LNCaP clone FGC (cell line): ENCODE measurements around the gene CYS1.

Experiments used
- DNase-seq: peaks from one replicate; pipeline ENCODE4 v3.0.0-alpha.2; 2011; ENCODE audit warnings: low read depth
- H3K4me3 ChIP-seq: 2 replicates; pipeline ENCODE4 v1.5.1; 2011; ENCODE audit warnings: mild to moderate bottlenecking, low read depth, low read length, control low read depth
- TF ChIP-seq, protein P1 (sequence below): IDR thresholded peaks from 2 replicates; pipeline ENCODE4 v1.5.1; 2012; ENCODE audit warnings: mild to moderate bottlenecking; ENCODE audit not compliant: control insufficient read depth, insufficient read depth; ENCODE audit errors: extremely low read depth

CYS1 gene

DNA sequence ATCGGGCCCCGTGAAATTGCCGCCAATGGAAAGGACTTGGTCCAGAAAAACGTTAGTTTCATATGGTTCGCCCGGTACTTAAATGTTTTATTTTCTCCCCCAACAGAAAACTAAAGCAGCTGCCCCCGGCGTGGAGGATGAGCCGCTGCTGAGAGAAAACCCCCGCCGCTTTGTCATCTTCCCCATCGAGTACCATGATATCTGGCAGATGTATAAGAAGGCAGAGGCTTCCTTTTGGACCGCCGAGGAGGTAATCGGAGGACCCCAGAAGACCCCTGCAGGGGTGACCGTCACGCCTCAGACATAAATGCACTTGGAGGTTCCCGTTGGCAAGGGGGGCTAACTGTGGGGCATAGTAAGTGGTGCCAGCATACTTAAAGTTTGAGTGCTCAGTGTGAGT lies 43.1 kb upstream of the CYS1 start:
- peak overlapping the region; percentile 68 for H3K4me3 ChIP-seq
- TF ChIP-seq, protein P1, sequence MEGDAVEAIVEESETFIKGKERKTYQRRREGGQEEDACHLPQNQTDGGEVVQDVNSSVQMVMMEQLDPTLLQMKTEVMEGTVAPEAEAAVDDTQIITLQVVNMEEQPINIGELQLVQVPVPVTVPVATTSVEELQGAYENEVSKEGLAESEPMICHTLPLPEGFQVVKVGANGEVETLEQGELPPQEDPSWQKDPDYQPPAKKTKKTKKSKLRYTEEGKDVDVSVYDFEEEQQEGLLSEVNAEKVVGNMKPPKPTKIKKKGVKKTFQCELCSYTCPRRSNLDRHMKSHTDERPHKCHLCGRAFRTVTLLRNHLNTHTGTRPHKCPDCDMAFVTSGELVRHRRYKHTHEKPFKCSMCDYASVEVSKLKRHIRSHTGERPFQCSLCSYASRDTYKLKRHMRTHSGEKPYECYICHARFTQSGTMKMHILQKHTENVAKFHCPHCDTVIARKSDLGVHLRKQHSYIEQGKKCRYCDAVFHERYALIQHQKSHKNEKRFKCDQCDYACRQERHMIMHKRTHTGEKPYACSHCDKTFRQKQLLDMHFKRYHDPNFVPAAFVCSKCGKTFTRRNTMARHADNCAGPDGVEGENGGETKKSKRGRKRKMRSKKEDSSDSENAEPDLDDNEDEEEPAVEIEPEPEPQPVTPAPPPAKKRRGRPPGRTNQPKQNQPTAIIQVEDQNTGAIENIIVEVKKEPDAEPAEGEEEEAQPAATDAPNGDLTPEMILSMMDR, result no peak
- no peak for DNase-seq

DNA sequence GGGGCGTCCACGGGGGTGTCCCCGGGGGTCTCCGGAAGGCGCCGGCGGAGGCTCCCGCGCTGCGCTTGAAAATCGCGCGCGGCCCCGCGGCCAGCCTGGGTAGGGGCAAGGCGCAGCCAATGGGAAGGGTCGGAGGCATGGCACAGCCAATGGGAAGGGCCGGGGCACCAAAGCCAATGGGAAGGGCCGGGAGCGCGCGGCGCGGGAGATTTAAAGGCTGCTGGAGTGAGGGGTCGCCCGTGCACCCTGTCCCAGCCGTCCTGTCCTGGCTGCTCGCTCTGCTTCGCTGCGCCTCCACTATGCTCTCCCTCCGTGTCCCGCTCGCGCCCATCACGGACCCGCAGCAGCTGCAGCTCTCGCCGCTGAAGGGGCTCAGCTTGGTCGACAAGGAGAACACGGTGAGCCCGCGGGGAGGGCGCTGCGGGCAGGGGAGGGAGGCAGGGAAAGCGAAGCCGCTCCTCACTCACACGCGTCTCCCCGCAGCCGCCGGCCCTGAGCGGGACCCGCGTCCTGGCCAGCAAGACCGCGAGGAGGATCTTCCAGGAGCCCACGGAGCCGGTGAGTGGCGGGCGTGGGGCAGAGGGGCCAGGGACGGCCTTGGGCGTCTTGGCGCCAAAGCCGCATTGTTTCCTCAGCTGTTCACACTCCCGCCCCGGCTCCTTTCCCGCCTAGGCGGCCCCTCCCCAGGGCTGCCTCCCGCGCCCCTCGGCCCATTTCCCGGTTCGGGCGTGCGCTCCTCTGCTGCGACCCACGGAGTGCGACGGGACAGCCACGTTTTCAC lies 42.5 kb upstream of the CYS1 start, which contains the start of gene RRM2:
RRM2 (plus strand) TSS at position 240 of the 781 bp plus-strand sequence; CDS start at position 300, 60 bp downstream.
- TF ChIP-seq, protein P1, result no peak
- DNase-seq, result peak; percentile 65
- peak within 1 kb of the TSS; percentile 68 for H3K4me3 ChIP-seq

DNA sequence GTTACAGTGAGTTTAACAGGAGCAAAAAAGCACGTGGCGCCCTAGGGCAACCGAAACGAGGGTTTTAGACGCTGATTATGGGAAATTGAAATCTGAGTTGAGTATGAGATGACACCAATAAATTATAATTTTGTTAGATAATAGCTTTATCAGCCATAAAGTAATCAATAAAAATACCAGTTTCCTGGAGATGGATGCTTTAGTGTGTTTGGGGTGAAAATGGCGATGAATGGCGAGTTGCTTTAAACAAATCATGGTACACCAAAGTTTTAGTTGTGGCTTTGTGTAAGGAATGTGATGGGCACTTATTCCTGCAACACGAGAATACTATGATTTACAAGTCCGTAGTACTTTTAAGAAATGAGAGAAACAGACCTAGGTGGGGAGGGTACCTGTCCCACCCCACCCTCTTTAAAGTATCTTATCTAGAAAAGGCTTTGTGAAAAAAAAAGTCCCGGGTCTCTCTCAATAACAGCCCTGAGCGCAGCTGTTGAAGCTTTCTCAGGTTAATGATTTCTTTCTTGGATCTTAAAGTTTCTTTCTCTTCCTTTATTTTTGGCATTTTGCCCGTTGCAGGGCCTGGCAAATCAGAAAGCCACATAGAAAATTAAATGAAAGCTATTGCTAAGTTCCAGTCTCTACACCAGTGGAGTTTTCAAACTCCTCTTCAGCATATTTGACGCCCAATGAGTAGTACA lies 40.8 kb upstream of the CYS1 start:
- peak overlapping the region; percentile 68 for H3K4me3 ChIP-seq
- no peak for DNase-seq
- TF ChIP-seq, protein P1, result no peak

DNA sequence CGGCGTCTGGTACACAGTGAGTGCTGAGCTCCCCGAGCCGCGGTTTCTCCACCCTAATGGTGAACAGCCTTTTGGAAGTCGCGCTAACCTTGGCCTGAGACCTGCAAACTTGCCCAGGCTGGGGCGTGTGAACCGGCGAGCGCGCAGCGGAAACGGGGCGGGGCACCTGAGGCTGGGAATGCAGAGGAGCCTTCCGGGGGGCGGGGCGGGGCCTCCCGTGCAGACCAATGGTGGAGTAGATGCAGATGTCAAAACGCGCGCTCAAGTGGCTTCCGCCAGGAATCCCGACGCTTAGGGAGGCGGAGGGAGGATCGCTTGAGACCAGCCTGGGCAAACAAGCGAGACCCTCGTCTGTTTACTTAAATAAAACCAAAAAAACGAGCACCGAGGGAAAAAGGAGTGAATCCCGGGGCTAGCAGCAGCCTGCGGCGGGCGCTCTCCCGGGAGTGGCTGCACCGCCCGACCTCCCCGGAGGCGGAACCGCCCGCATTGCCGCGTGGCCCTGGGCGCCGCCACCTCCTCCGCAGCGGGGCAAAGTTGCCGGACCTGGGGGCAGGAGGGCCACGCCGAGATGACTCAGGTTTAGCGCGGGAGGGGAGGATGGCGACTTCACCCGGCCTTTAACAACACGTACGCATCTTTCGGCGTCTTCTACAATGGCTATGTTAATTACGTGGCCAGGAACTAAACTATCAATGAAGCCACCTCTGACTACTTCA lies 40.1 kb upstream of the CYS1 start:
- peak; percentile 81 for DNase-seq
- peak overlapping the region; percentile 68 for H3K4me3 ChIP-seq
- TF ChIP-seq, protein P1, result no peak

DNA sequence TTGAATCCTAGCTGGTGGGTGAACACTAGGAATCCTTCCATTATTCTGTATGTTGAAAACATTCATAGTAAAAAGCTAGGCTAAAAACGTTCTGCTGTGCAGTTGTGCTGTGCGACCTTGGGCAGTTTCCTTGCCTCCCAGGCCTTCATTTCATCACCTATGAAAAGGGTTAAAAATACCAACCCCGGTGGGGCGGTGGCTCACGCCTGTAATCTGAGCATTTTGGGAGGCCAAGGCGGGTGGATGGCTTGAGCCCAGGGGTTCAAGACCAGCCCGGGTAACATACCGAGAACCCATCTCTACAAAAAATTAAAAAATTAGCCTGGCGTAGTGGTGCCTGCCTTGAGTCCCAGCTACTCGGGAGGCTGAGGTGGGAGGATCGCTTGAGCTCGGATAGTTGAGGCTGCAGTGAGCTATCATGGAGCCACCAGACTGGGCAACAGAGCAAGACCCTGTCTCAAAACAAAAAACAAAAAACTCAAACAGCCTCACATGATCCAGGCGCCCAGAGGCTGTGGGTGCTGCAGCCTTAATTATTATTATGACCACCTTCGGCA lies 39.5 kb upstream of the CYS1 start:
- DNase-seq, result no peak
- H3K4me3 ChIP-seq, result peak overlapping the region; percentile 68
- TF ChIP-seq, protein P1, result no peak

DNA sequence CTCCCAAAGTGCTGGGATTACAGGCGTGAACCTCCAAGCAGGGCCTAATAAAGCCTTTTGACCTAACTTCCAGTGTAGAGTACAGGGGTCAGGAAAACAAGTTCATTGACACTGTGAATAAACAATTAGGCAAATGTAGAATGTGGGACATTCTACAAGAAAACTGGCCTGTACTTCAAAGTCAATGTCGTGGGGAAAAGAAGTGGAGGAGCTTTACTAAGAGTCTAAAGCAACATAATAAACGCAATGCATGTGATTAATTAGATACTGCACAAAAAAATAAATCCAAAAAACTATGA lies 38.8 kb upstream of the CYS1 start:
- H3K4me3 ChIP-seq, result no peak overlapping the region
- DNase-seq, result no peak
- TF ChIP-seq, protein P1, result no peak
